Panc1 (cell line): Measurements from ENCODE around the gene RYR3. TPM values are rescaled to one million over a fixed set of nuclear protein-coding genes. Genes with fewer than 3 reads are reported as not detected.

Experiments
- ATAC-seq: fragments of 200-7000 bp; cut with Tn5 transposase; 2 replicates; pipeline ENCODE4 v1.9.1; 2020; ENCODE audit warnings: mild to moderate bottlenecking, moderate library complexity
- BruUV-seq: library from RNA; stranded (reverse); fragments of 400-500 nt; replicated peaks from 2 replicates; lab custom pipeline; 2021; lab: Mats Ljungman, UMichigan
- CTCF ChIA-PET: fragments of 300-600 bp; sonication (Branson Sonifier 250); formaldehyde crosslinking; loops from one replicate; lab custom pipeline; 2022; ENCODE audit warnings: antibody characterized with exemption; lab: Charles Lee
- POLR2A ChIA-PET: fragments of 300-600 bp; sonication (Branson Sonifier 250); formaldehyde crosslinking; loops from one replicate; lab custom pipeline; 2022; ENCODE audit warnings: antibody characterized with exemption; lab: Charles Lee
- DNase-seq: peaks from one replicate; pipeline ENCODE4 v3.0.0-alpha.2; 2010; ENCODE audit warnings: low read depth, low spot score
- H3K27ac ChIP-seq: 2 replicates; pipeline ENCODE4 v1.5.1; 2011; ENCODE audit warnings: mild to moderate bottlenecking, low read length, inconsistent platforms
- H3K27me3 ChIP-seq: fragments of 200-500 bp; sonication (Bioruptor generic); 2 replicates; pipeline ENCODE4 v1.6.0; 2014; ENCODE audit warnings: low read length, inconsistent platforms; ENCODE audit not compliant: control insufficient read depth, insufficient read depth
- H3K36me3 ChIP-seq: fragments of 200-500 bp; sonication (Bioruptor generic); 2 replicates; pipeline ENCODE4 v1.5.1; 2014; ENCODE audit warnings: inconsistent platforms, mild to moderate bottlenecking, low read length, moderate library complexity; ENCODE audit not compliant: control insufficient read depth, insufficient read depth
- H3K4me1 ChIP-seq: 2 replicates; pipeline ENCODE4 v1.5.1; 2011; ENCODE audit warnings: inconsistent platforms, mild to moderate bottlenecking, low read length, moderate library complexity; ENCODE audit not compliant: control insufficient read depth, insufficient read depth
- H3K4me3 ChIP-seq, 2 experiments: 2 replicates each; pipeline ENCODE4 v1.5.1; 2011 to 2012; ENCODE audit warnings: low read depth in 2 of 2, low read length in 2 of 2, mild to moderate bottlenecking in 2 of 2, inconsistent platforms in 1 of 2, moderate library complexity in 1 of 2
- H3K9me3 ChIP-seq: fragments of 200-500 bp; sonication (Bioruptor generic); 2 replicates; pipeline ENCODE4 v1.5.1; 2014; ENCODE audit warnings: low read depth, mild to moderate bottlenecking, inconsistent platforms, low read length, moderate library complexity; ENCODE audit not compliant: control insufficient read depth, insufficient read depth
- CTCF ChIP-seq: fragments of 450-650 bp; IDR thresholded peaks from 2 replicates; pipeline ENCODE4 v1.5.1; 2017; ENCODE audit warnings: mild to moderate bottlenecking
- POLR2AphosphoS5 ChIP-seq: IDR thresholded peaks from 2 replicates; pipeline ENCODE4 v1.6.1; 2012; ENCODE audit warnings: mild to moderate bottlenecking, low read depth, low read length, moderate library complexity
- SIN3A ChIP-seq: IDR thresholded peaks from 2 replicates; pipeline ENCODE4 v1.6.1; 2012; ENCODE audit warnings: low read depth, mild to moderate bottlenecking, low read length, moderate library complexity, borderline replicate concordance; ENCODE audit not compliant: insufficient read depth
- TCF7L2 ChIP-seq: IDR thresholded peaks from 2 replicates; pipeline ENCODE4 v1.6.1; 2011; ENCODE audit warnings: mild to moderate bottlenecking, low read depth, low read length, inconsistent platforms
- in situ Hi-C: cut with HindIII; loops from 2 replicates; pipeline ENCODE4 v1.10.0; 2016; ENCODE audit warnings: low sequenced_read_pairs, low pct_unique_long_range_greater_than_20kb
- intact Hi-C: fragments of 100-400 bp; cut with micrococcal nuclease; formaldehyde crosslinking; loops from one replicate; pipeline ENCODE4 v1.10.0; 2022; ENCODE audit not compliant: unreplicated experiment
- total RNA-seq: library from RNA; stranded (reverse); gene quantifications from one replicate; pipeline ENCODE4 v1.2.1, GENCODE V29; 2021; ENCODE audit not compliant: unreplicated experiment
- TF ChIP-seq, protein P1 (sequence below), 2 experiments: IDR thresholded peaks; 2 replicates each; pipeline ENCODE4 v1.6.1; 2011 to 2012; ENCODE audit warnings: low read depth in 2 of 2, control low read depth in 1 of 2, low read length in 1 of 2, mild to moderate bottlenecking in 1 of 2, moderate library complexity in 1 of 2; ENCODE audit not compliant: insufficient read depth in 1 of 2

The RYR3 gene
- total RNA-seq, 1 experiment from 2014 or later = not detected

GRCh38 chr15:33314069-33314468 is 3.3 kb downstream of the RYR3 start:
- in situ Hi-C loops = no loop called here
- CTCF ChIA-PET = interaction anchor here (1.1 kb wide), 1 partner anchor 387 kb away, joined by 3 read pairs; no protein-coding TSS in a partner anchor
- Histone ChIP-seq H3K9me3 (no peaks in the 10 kb centered on the region), H3K4me1 (no peaks in the 10 kb centered on the region), H3K27ac (no peak overlapping the region), H3K27me3 (peaks cover 20% of the 10 kb centered on the region), H3K36me3 (no peaks in the 10 kb centered on the region), H3K4me3 (no peak overlapping the region)
- intact Hi-C loops = no loop called here
- ATAC-seq = no peak
- POLR2A ChIA-PET = no interaction called here
- no peak for DNase-seq
- no TSS peak for BruUV-seq
- TF ChIP-seq, protein P1, sequence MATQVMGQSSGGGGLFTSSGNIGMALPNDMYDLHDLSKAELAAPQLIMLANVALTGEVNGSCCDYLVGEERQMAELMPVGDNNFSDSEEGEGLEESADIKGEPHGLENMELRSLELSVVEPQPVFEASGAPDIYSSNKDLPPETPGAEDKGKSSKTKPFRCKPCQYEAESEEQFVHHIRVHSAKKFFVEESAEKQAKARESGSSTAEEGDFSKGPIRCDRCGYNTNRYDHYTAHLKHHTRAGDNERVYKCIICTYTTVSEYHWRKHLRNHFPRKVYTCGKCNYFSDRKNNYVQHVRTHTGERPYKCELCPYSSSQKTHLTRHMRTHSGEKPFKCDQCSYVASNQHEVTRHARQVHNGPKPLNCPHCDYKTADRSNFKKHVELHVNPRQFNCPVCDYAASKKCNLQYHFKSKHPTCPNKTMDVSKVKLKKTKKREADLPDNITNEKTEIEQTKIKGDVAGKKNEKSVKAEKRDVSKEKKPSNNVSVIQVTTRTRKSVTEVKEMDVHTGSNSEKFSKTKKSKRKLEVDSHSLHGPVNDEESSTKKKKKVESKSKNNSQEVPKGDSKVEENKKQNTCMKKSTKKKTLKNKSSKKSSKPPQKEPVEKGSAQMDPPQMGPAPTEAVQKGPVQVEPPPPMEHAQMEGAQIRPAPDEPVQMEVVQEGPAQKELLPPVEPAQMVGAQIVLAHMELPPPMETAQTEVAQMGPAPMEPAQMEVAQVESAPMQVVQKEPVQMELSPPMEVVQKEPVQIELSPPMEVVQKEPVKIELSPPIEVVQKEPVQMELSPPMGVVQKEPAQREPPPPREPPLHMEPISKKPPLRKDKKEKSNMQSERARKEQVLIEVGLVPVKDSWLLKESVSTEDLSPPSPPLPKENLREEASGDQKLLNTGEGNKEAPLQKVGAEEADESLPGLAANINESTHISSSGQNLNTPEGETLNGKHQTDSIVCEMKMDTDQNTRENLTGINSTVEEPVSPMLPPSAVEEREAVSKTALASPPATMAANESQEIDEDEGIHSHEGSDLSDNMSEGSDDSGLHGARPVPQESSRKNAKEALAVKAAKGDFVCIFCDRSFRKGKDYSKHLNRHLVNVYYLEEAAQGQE (IDR thresholded peaks at IDR 0.05; ENCODE audit: insufficient read depth in 1 of 2, low read depth in 2 of 2, low read length in 1 of 2) = no peak
- TF ChIP-seq SIN3A (no peak), POLR2AphosphoS5 (no peak), CTCF (no peak), TCF7L2 (no peak)

- in situ Hi-C loops = no loop called here
- no peak overlapping the region for H3K4me3 ChIP-seq
- H3K27me3 ChIP-seq = peaks cover 21% of the 10 kb centered on the region
- no peak overlapping the region for H3K27ac ChIP-seq
- no peaks in the 10 kb centered on the region for H3K36me3 ChIP-seq
- BruUV-seq = no TSS peak
- no peaks in the 10 kb centered on the region for H3K4me1 ChIP-seq
- no peak for DNase-seq
- no peak for TF ChIP-seq TCF7L2
- TF ChIP-seq POLR2AphosphoS5 = no peak
- TF ChIP-seq SIN3A = no peak
- TF ChIP-seq, protein P1 (IDR thresholded peaks at IDR 0.05; ENCODE audit: insufficient read depth in 1 of 2, low read depth in 2 of 2, low read length in 1 of 2) = no peak
- no peak for TF ChIP-seq CTCF
- POLR2A ChIA-PET = no interaction called here
- intact Hi-C loops = no loop called here
- CTCF ChIA-PET = interaction anchor here (0.6 kb wide), 1 partner anchor 380 kb away, joined by 5 read pairs; no protein-coding TSS in a partner anchor
- H3K9me3 ChIP-seq = no peaks in the 10 kb centered on the region
- ATAC-seq = no peak
Observed at GRCh38 chr15:33315044-33315443, 4.3 kb downstream of the RYR3 start.
